ENCODE data around the gene PAN2.

DNA sequence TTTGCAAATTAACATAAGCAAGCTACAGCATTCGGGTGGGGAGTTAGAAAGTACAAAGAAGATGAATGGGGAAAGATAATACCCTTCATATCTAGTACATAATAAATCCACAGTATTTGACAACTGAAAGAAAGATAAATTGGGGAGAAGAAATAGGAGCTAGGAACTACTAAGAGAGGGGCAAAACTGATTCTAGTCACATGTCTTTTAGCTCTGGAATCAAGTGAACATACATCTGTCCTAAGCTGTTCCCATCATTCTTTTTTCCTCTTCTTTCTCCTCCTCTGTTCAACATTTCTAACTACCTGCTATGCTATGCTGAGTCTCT lies 44.2 kb upstream of the PAN2 start:
- no peak for TF ChIP-seq CTCF (IDR thresholded peaks at IDR 0.05; ENCODE audit: insufficient read depth, low read length)
- TF ChIP-seq POLR2AphosphoS5 (IDR thresholded peaks at IDR 0.05; ENCODE audit: low read depth): no peak
- TF ChIP-seq, protein P1, sequence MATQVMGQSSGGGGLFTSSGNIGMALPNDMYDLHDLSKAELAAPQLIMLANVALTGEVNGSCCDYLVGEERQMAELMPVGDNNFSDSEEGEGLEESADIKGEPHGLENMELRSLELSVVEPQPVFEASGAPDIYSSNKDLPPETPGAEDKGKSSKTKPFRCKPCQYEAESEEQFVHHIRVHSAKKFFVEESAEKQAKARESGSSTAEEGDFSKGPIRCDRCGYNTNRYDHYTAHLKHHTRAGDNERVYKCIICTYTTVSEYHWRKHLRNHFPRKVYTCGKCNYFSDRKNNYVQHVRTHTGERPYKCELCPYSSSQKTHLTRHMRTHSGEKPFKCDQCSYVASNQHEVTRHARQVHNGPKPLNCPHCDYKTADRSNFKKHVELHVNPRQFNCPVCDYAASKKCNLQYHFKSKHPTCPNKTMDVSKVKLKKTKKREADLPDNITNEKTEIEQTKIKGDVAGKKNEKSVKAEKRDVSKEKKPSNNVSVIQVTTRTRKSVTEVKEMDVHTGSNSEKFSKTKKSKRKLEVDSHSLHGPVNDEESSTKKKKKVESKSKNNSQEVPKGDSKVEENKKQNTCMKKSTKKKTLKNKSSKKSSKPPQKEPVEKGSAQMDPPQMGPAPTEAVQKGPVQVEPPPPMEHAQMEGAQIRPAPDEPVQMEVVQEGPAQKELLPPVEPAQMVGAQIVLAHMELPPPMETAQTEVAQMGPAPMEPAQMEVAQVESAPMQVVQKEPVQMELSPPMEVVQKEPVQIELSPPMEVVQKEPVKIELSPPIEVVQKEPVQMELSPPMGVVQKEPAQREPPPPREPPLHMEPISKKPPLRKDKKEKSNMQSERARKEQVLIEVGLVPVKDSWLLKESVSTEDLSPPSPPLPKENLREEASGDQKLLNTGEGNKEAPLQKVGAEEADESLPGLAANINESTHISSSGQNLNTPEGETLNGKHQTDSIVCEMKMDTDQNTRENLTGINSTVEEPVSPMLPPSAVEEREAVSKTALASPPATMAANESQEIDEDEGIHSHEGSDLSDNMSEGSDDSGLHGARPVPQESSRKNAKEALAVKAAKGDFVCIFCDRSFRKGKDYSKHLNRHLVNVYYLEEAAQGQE (IDR thresholded peaks at IDR 0.05; ENCODE audit: insufficient replicate concordance, low read depth): no peak
